Endothelial cell of umbilical vein (primary cell): Measurements from ENCODE around the gene GAN. TPM values are rescaled to one million over a fixed set of nuclear protein-coding genes. Genes with fewer than 3 reads are reported as not detected.

Experiments
- BruUV-seq: library from RNA; stranded (reverse); fragments of 400-500 nt; replicated peaks from 2 replicates; lab custom pipeline; 2021; lab: Mats Ljungman, UMichigan
- CTCF ChIA-PET: fragments of 300-600, 350-600 bp; sonication (Branson Sonifier 250); formaldehyde crosslinking; loops from one replicate; lab custom pipeline; 2021; ENCODE audit warnings: antibody characterized with exemption, inconsistent platforms; lab: Charles Lee
- POLR2A ChIA-PET: fragments of 300-600, 350-600 bp; sonication (Branson Sonifier 250); formaldehyde crosslinking; loops from one replicate; lab custom pipeline; 2021; ENCODE audit warnings: antibody characterized with exemption, inconsistent platforms; lab: Charles Lee
- DNase-seq: peaks from one replicate; pipeline ENCODE4 v3.0.0-alpha.2; 2011; ENCODE audit warnings: low read depth, low spot score
- FAIRE-seq: peaks from 2 replicates; lab custom pipeline; 2011; peaks lifted over from hg19 to GRCh38; lab: Jason Lieb, UNC
- H2AFZ ChIP-seq: 2 replicates; pipeline ENCODE4 v1.6.0; 2012; ENCODE audit warnings: low read depth, low read length, control low read depth, inconsistent platforms
- H3K27ac ChIP-seq: 2 replicates; pipeline ENCODE4 v1.5.1; 2011; ENCODE audit warnings: low read depth, mild to moderate bottlenecking, control low read depth, low read length, moderate library complexity; ENCODE audit not compliant: insufficient read depth
- H3K27me3 ChIP-seq, 2 experiments: 2 replicates each; pipeline versions ENCODE4 v1.6.0 to v1.6.1; 2011; ENCODE audit warnings: low read length in 2 of 2, mixed read lengths in 1 of 2; ENCODE audit not compliant: control insufficient read depth in 2 of 2, insufficient read depth in 2 of 2
- H3K36me3 ChIP-seq, 2 experiments: 2 replicates in 1 of 2; 3 replicates in 1 of 2; pipeline ENCODE4 v1.5.1; 2011; ENCODE audit warnings: low read length in 2 of 2, mild to moderate bottlenecking in 1 of 2, moderate library complexity in 1 of 2; ENCODE audit not compliant: control insufficient read depth in 2 of 2, insufficient read depth in 2 of 2; ENCODE audit errors: extremely low read depth in 1 of 2
- H3K4me1 ChIP-seq: 3 replicates; pipeline ENCODE4 v1.5.1; 2011; ENCODE audit warnings: mild to moderate bottlenecking, low read length; ENCODE audit not compliant: control insufficient read depth, insufficient read depth; ENCODE audit errors: extremely low read depth
- H3K4me2 ChIP-seq: 2 replicates; pipeline ENCODE4 v1.6.1; 2011; ENCODE audit warnings: low read length, control low read depth, mixed read lengths; ENCODE audit not compliant: insufficient read depth
- H3K4me3 ChIP-seq, 3 experiments: fragments of 200-600 bp in 1 of 3; sonication (generic), shearing (Covaris generic) in 1 of 3; replicated peaks in 1 of 3; 2 replicates each; pipeline ENCODE4 v1.5.1; 2011 to 2016; ENCODE audit warnings: control low read depth in 3 of 3, low read length in 3 of 3, mild to moderate bottlenecking in 2 of 3, inconsistent platforms in 1 of 3, low read depth in 1 of 3, moderate library complexity in 1 of 3; ENCODE audit not compliant: insufficient read depth in 1 of 3
- H3K79me2 ChIP-seq: 2 replicates; pipeline ENCODE4 v1.6.0; 2012; ENCODE audit warnings: low read length, inconsistent platforms; ENCODE audit not compliant: control insufficient read depth, insufficient read depth
- H3K9ac ChIP-seq: replicated peaks from 2 replicates; pipeline ENCODE3; 2011; ENCODE audit warnings: low read length, control low read depth; ENCODE audit not compliant: insufficient read depth; ENCODE audit errors: extremely low read depth
- H3K9me1 ChIP-seq: replicated peaks from 3 replicates; pipeline ENCODE4 v1.6.0; 2011; ENCODE audit warnings: mild to moderate bottlenecking, low read length; ENCODE audit not compliant: control insufficient read depth, insufficient read depth; ENCODE audit errors: extremely low read depth
- H3K9me3 ChIP-seq: replicated peaks from 2 replicates; pipeline ENCODE4 v1.5.1; 2012; ENCODE audit warnings: low read length, inconsistent platforms; ENCODE audit not compliant: control insufficient read depth, insufficient read depth
- H4K20me1 ChIP-seq: replicated peaks from 2 replicates; pipeline ENCODE3; 2011; ENCODE audit warnings: mild to moderate bottlenecking, low read length; ENCODE audit not compliant: control insufficient read depth, insufficient read depth; ENCODE audit errors: extremely low read depth
- CTCF ChIP-seq, 2 donors: IDR thresholded peaks; 1 replicate in 1 of 2; 2 replicates in 1 of 2; pipeline ENCODE4 v1.5.1; 2011; ENCODE audit warnings: low read length in 2 of 2, mild to moderate bottlenecking in 2 of 2, moderate library complexity in 2 of 2, control low read depth in 1 of 2, inconsistent platforms in 1 of 2, low read depth in 1 of 2; ENCODE audit not compliant: insufficient read depth in 1 of 2; ENCODE audit errors: extremely low read depth in 1 of 2
- EZH2 ChIP-seq: IDR thresholded peaks from 2 replicates; pipeline ENCODE4 v1.6.1; 2012; ENCODE audit warnings: borderline replicate concordance, low read depth, mild to moderate bottlenecking, moderate library complexity, low read length, inconsistent platforms; ENCODE audit not compliant: severe bottlenecking
- FOS ChIP-seq: IDR thresholded peaks from 2 replicates; pipeline ENCODE4 v1.6.1; 2011; ENCODE audit warnings: mild to moderate bottlenecking, low read length, moderate library complexity, borderline replicate concordance; ENCODE audit not compliant: insufficient read depth
- GATA2 ChIP-seq: IDR thresholded peaks from 2 replicates; pipeline ENCODE4 v1.7.0; 2011; ENCODE audit warnings: low read depth, mild to moderate bottlenecking, moderate library complexity, mixed read lengths, low read length; ENCODE audit not compliant: insufficient read length, insufficient read depth
- JUN ChIP-seq: IDR thresholded peaks from 2 replicates; pipeline ENCODE4 v1.6.1; 2011; ENCODE audit warnings: borderline replicate concordance, low read depth; ENCODE audit not compliant: insufficient read length, insufficient read depth
- MAX ChIP-seq: IDR thresholded peaks from 2 replicates; pipeline ENCODE4 v1.6.1; 2011; ENCODE audit not compliant: insufficient read depth, insufficient read length
- MYC ChIP-seq: IDR thresholded peaks from one replicate; pipeline ENCODE4 v1.6.1; 2011; ENCODE audit warnings: mild to moderate bottlenecking, low read depth, low read length
- POLR2A ChIP-seq: IDR thresholded peaks from 2 replicates; pipeline ENCODE4 v1.6.1; 2012; ENCODE audit warnings: low read depth, mild to moderate bottlenecking, control low read depth, low read length
- POLR2AphosphoS5 ChIP-seq: IDR thresholded peaks from 2 replicates; pipeline ENCODE4 v1.6.1; 2012; ENCODE audit warnings: low read depth, mild to moderate bottlenecking, control low read depth, low read length, moderate library complexity; ENCODE audit not compliant: insufficient read depth
- dilution Hi-C: fragments of 300-500 bp; cut with MboI; formaldehyde crosslinking; loops from one replicate; pipeline ENCODE4 v1.15.0; 2019; ENCODE audit warnings: low sequenced_read_pairs; ENCODE audit not compliant: extremely low pct_ligation_motif_present
- intact Hi-C: fragments of 100-400 bp; cut with micrococcal nuclease; formaldehyde crosslinking; loops from one replicate; pipeline ENCODE4 v1.10.0; 2022
- polyA plus RNA-seq, 4 experiments: library from polyadenylated mRNA; depleted of rRNA in 3 of 4; stranded (reverse) in 3 of 4; unstranded in 1 of 4; fragments of >200 nt; gene quantifications; 2 replicates each; pipeline versions ENCODE4 v1.2.1 to v1.2.3, GENCODE V29; 2011 to 2012; ENCODE audit warnings: missing spikeins in 1 of 4
- total RNA-seq: library from RNA; stranded (reverse); gene quantifications from 2 replicates; pipeline ENCODE4 v1.2.3, GENCODE V29; 2021

The GAN gene
- total and polyA plus RNA-seq, 2 donors (not counting 3 experiments of a cell fraction or from before 2014, with no cell fraction given), result 1.8 to 11.1 TPM

- Histone ChIP-seq H3K9ac (no peak overlapping the region), H3K4me1 (no peaks in the 10 kb centered on the region), H3K79me2 (no peaks in the 10 kb centered on the region), H3K4me3 (no peak overlapping the region), H3K27ac (no peak overlapping the region), H2AFZ (no peak overlapping the region), H3K9me3 (no peaks in the 10 kb centered on the region), H3K36me3 (no peaks in the 10 kb centered on the region), H3K9me1 (no peaks in the 10 kb centered on the region), H4K20me1 (no peaks in the 10 kb centered on the region), H3K4me2 (no peak overlapping the region), H3K27me3 (peaks cover 2 to 6% of the 10 kb centered on the region in 2 experiments)
- intact Hi-C loops, result no loop called here
- ChIA-PET CTCF (interaction anchor here (0.8 kb wide), 1 partner anchor 54 kb away, joined by 3 read pairs; no protein-coding TSS in a partner anchor), POLR2A (no interaction called here)
- no peak for DNase-seq
- TF ChIP-seq FOS (no peak), MYC (no peak), POLR2A (no peak), GATA2 (no peak), POLR2AphosphoS5 (no peak), EZH2 (no peak), CTCF (IDR thresholded peaks at IDR 0.05; ENCODE audit: extremely low read depth in 1 of 2, insufficient read depth in 1 of 2, low read depth in 1 of 2, low read length in 2 of 2) (no peak), MAX (no peak), JUN (no peak)
- no peak for FAIRE-seq
- dilution Hi-C loops, result no loop called here
- BruUV-seq, result no TSS peak
These were observed 20.6 kb upstream of the GAN start for GRCh38 chr16:81293909-81294802.
